ENCODE data around the gene SLC4A2. TPM values are rescaled to one million over a fixed set of nuclear protein-coding genes. Genes with fewer than 3 reads are reported as not detected.
"Not testable (repeated sequence)": the region's sequence is repeated elsewhere in the genome, so short reads cannot be mapped to it uniquely, and the experiment has no call there.

Gene SLC4A2
- total RNA-seq, 1 donor: 65.4 TPM

DNA sequence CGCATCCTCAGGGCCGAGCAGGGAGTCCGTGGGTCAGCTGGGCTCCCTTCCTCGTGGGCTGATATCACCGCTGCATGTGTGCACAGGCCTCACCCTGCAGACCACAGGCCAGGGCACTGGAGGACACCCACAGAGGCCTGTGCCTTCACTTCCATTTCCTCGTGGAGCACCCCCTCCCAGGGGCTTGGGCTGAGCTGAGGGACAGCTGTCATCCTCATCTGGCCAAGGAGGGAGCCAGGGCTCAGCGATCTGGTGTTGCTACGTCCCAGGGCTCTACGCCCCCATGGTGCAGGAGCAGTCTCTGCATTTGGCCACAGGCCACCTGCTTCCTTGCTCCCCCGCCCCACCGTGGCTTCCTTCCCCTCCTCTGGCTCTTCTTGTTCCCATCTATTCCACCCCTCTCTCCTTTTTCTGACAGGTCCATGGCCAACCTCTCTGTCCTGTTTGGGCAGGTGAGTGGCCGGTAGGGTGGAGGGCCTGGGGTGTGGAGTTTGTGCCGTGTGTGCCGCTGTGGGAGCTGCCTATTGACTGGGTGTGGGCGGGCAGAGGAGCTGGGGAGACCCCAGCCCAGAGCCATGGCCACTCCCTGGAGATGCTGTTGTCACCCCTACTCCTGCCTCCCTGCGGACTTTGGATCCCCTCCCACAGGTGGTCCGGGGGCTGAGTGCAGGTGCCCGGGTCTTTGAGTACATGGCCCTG, 19.4 kb upstream of the SLC4A2 start:
- no peak overlapping the region for H3K4me3 ChIP-seq (ENCODE audit: low read depth, low read length)
- DNase-seq (ENCODE audit: low read depth): no peak
- TF ChIP-seq, protein P1, sequence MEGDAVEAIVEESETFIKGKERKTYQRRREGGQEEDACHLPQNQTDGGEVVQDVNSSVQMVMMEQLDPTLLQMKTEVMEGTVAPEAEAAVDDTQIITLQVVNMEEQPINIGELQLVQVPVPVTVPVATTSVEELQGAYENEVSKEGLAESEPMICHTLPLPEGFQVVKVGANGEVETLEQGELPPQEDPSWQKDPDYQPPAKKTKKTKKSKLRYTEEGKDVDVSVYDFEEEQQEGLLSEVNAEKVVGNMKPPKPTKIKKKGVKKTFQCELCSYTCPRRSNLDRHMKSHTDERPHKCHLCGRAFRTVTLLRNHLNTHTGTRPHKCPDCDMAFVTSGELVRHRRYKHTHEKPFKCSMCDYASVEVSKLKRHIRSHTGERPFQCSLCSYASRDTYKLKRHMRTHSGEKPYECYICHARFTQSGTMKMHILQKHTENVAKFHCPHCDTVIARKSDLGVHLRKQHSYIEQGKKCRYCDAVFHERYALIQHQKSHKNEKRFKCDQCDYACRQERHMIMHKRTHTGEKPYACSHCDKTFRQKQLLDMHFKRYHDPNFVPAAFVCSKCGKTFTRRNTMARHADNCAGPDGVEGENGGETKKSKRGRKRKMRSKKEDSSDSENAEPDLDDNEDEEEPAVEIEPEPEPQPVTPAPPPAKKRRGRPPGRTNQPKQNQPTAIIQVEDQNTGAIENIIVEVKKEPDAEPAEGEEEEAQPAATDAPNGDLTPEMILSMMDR (IDR thresholded peaks at IDR 0.05; ENCODE audit: insufficient read depth, low read length): no peak

DNA sequence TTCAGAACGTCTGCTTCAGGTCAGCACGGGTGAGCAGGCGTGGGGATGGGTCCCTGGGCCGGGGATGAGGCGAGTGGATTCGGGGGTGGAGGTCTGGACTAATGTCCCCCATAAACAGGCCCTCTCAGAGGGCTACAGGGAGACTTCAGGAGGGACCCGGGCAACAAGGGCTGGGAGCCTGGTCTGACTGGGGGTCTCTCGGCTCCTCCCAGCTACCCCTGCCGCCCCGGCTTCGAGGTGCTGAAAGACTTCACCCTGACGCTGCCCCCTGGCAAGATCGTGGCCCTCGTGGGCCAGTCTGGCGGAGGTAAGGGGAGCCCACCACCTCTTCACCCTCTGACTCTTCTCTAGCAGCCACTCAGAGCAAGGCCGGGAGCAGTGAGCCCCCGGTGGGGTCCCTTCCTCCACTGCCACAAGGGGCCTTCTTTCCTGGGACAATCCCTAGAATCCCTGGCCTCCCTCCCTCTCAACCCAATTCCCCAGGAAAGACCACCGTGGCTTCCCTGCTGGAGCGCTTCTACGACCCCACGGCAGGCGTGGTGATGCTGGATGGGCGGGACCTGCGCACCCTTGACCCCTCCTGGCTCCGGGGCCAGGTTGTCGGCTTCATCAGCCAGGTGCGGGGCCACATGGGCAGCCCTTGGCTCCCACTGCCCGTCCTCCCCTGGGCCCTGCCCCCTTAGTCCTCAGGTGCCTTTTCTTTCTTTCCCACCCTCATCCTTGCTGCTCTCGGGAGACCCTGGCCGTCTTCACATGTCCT, 18.6 kb upstream of the SLC4A2 start:
- TF ChIP-seq, protein P1 (IDR thresholded peaks at IDR 0.05; ENCODE audit: insufficient read depth, low read length): no peak
- DNase-seq (ENCODE audit: low read depth): no peak
- no peak overlapping the region for H3K4me3 ChIP-seq (ENCODE audit: low read depth, low read length)

DNA sequence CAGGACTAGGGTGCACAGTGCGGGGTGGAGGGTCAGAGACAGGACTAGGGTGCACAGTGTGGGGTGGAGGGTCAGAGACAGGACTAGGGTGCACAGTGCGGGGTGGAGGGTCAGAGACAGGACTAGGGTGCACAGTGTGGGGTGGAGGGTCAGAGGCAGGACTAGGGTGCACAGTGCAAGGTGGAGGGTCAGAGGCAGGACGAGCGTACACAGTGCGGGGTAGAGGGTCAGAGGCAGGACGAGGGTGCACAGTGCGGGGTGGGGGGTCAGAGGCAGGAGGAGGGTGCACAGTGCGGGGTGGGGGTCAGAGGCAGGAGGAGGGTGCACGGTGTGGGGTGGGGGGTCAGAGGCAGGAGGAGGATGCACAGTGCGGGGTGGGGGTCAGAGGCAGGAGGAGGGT, 15.9 kb upstream of the SLC4A2 start:
- not testable (repeated sequence) for DNase-seq (ENCODE audit: low read depth); H3K4me3 ChIP-seq (ENCODE audit: low read depth, low read length)

DNA sequence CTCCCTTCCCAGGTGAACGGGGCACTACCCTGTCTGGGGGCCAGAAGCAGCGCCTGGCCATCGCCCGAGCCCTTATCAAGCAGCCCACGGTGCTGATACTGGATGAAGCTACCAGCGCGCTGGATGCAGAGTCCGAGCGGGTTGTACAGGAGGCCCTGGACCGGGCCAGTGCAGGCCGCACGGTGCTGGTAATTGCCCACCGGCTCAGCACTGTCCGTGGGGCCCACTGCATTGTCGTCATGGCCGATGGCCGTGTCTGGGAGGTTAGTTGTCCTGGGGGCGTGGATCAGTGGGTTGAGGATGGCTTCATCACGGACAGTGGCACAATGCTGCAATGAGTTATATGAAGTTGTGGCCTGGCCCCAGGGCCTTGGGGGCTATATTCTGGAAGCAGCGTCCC, 15.4 kb upstream of the SLC4A2 start:
- no peak overlapping the region for H3K4me3 ChIP-seq (ENCODE audit: low read depth, low read length)
- no peak for DNase-seq (ENCODE audit: low read depth)
- TF ChIP-seq, protein P1 (IDR thresholded peaks at IDR 0.05; ENCODE audit: insufficient read depth, low read length): no peak

DNA sequence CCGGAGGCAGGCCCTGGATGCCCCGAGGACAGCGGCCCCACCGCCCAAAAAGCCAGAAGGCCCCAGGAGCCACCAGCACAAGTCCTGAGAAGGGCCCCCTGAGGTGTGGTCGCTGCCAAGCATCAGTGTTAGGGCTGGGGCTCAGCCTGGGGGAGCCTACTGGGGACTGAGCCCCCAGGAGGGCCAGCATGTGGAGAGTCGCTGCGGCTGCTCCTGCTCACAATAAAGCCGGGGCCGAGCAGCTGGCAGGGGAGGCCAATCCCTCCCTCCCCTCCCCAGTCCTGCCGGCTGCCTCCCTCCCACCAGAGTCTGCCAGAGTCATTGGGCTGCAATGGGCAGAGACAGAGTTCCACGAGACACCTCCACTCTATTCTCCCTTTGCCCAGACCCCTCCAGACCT, 14.1 kb upstream of the SLC4A2 start:
- no peak for DNase-seq (ENCODE audit: low read depth)
- TF ChIP-seq, protein P1 (IDR thresholded peaks at IDR 0.05; ENCODE audit: insufficient read depth, low read length): no peak

DNA sequence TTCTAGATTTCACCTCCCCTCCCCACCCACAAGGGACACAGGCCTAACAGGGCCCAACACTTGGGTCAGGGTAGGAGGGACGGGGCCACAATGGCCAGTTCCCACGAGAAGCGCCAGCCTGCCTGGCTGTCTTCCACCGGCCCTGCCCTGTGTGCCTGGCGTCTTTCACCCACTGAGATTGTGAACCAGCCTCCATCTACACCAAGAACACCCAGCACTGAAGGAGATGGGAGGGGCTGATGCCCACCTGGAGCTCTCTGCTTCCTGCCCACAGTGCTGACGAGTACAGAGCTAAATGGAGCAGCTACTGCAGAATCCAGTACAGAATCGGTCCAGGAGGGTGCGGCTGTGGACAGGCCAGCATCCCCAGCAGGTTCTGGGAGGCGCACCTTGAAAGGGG, 13.4 kb upstream of the SLC4A2 start:
- TF ChIP-seq, protein P1 (IDR thresholded peaks at IDR 0.05; ENCODE audit: insufficient read depth, low read length): no peak
- no peak for DNase-seq (ENCODE audit: low read depth)

More for the DNA sequence above, 14.1 kb upstream of the SLC4A2 start:
- H3K4me3 ChIP-seq (ENCODE audit: low read depth, low read length): no peak overlapping the region

More for the DNA sequence above, 13.4 kb upstream of the SLC4A2 start:
- no peak overlapping the region for H3K4me3 ChIP-seq (ENCODE audit: low read depth, low read length)

Measured in fibroblast of the aortic adventitia (primary cell).